Thoracic aorta (tissue), 2 donors: ENCODE results near the gene C6orf136. TPM values are rescaled to one million over a fixed set of nuclear protein-coding genes. Genes with fewer than 3 reads are reported as not detected.

ENCODE experiments used
- ATAC-seq: fragments of 150-250 bp; one replicate; pipeline ENCODE4 v1.8.0; 2017; ENCODE audit warnings: low read depth; ENCODE audit not compliant: insufficient number of reproducible peaks, low FRiP score
- DNase-seq: peaks from one replicate; pipeline ENCODE4 v3.0.0-alpha.2; 2020; ENCODE audit warnings: low spot score
- H3K27ac ChIP-seq, 2 donors: fragments of 200-600 bp; sonication (generic); 1 replicate in 1 of 2; 2 replicates in 1 of 2; pipeline ENCODE4 v1.5.1; 2016; ENCODE audit warnings: mild to moderate bottlenecking in 2 of 2, moderate library complexity in 2 of 2
- H3K27me3 ChIP-seq: fragments of 200-600 bp; sonication (generic); replicated peaks from 2 replicates; pipeline ENCODE4 v1.6.0; 2016; ENCODE audit warnings: mild to moderate bottlenecking; ENCODE audit not compliant: insufficient read depth
- H3K36me3 ChIP-seq: fragments of 200-600 bp; sonication (generic); one replicate; pipeline ENCODE4 v1.5.1; 2016
- H3K4me1 ChIP-seq, 2 donors: fragments of 200-600 bp; sonication (generic); 1 replicate in 1 of 2; 2 replicates in 1 of 2; pipeline versions ENCODE4 v1.5.1 to v1.6.0; 2016; ENCODE audit warnings: low read depth in 2 of 2, mild to moderate bottlenecking in 1 of 2; ENCODE audit not compliant: control insufficient read depth in 1 of 2
- H3K4me3 ChIP-seq: fragments of 200-600 bp; sonication (generic); 2 replicates; pipeline ENCODE4 v1.5.1; 2016; ENCODE audit warnings: mild to moderate bottlenecking
- H3K9me3 ChIP-seq: fragments of 200-600 bp; sonication (generic); 2 replicates; pipeline ENCODE4 v1.5.1; 2016
- total RNA-seq, 2 donors: library from RNA; depleted of rRNA; stranded (reverse); fragments of >200 nt; gene quantifications; one replicate each; pipeline versions ENCODE4 v1.1.0 to v1.2.3, GENCODE V29; 2016
- TF ChIP-seq, protein P1 (sequence below): fragments of 200-600 bp; sonication (generic); IDR thresholded peaks from one replicate; pipeline ENCODE4 v1.5.1; 2019; ENCODE audit warnings: antibody characterized with exemption

Gene C6orf136
- total RNA-seq, 2 donors from 2014 or later = 17.1 to 30.3 TPM

DNA sequence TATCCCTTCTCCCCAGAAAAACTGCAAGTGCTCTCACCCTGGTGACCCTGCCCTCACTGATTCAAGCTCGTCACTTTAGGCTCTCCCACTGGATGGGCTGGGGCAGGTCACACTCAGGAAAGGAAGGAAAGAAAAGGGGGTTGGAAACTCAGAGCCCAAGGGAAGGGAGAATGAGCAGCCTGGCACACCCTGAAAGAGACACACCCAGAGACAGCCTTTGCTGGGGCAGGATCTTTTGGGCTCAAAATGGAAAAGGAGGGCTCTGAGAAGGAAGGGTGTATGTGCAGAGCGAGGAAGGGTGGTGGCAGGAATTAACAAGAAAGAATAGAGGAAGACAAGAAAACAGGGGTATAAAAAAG lies 37.0 kb downstream of the C6orf136 start:
- H3K27me3 ChIP-seq = no peaks in the 10 kb centered on the region
- H3K27ac ChIP-seq = peak overlapping the region; percentile 100
- H3K4me3 ChIP-seq = peak overlapping the region; percentile 99
- DNase-seq = no peak
- no peak for ATAC-seq
- TF ChIP-seq, protein P1, sequence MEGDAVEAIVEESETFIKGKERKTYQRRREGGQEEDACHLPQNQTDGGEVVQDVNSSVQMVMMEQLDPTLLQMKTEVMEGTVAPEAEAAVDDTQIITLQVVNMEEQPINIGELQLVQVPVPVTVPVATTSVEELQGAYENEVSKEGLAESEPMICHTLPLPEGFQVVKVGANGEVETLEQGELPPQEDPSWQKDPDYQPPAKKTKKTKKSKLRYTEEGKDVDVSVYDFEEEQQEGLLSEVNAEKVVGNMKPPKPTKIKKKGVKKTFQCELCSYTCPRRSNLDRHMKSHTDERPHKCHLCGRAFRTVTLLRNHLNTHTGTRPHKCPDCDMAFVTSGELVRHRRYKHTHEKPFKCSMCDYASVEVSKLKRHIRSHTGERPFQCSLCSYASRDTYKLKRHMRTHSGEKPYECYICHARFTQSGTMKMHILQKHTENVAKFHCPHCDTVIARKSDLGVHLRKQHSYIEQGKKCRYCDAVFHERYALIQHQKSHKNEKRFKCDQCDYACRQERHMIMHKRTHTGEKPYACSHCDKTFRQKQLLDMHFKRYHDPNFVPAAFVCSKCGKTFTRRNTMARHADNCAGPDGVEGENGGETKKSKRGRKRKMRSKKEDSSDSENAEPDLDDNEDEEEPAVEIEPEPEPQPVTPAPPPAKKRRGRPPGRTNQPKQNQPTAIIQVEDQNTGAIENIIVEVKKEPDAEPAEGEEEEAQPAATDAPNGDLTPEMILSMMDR = no peak
- H3K36me3 ChIP-seq = peaks cover 12% of the 10 kb centered on the region
- H3K4me1 ChIP-seq = peaks cover 38 to 53% of the 10 kb centered on the region in 2 donors
- H3K9me3 ChIP-seq = no peaks in the 10 kb centered on the region

DNA sequence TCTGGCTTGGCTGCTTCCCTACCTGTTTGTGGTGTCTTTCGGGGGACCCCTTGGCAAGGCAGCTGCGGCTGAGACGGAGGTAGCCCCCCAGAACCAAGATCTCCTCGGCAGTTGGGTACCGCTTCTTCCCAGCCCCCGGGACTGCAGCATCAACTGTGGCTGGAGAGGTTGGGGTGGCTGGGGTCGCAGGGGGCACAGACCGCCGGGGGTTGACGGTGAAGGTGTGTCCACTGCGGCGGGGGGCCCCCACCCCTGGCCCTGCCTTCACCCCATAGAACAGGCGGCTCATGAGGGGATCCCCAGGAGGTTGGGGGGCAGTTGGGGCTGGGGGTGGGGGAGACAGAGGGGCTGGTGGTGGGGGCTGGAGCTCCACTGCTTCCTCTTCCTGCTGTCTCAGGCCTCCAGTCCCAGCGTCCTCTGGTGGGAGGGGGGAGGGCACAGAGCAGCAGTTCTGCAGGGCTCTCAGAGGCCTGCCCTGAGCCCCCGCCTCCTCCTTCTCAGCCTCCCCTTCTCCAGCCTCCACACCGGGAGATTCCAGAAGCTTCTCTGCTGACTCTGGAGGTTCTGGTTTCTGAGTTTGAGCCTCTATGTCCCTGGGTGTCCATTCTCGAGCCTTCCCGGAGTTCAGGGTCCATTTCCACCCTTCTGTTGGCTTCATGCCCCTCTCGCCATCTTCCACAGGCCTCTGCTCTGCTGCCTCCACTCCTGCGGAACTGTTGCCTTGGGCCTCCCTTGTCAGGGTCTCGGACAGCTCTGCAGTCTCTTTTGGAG lies 37.6 kb downstream of the C6orf136 start:
- Histone ChIP-seq H3K4me3 (peak overlapping the region; percentile 99), H3K9me3 (no peaks in the 10 kb centered on the region), H3K4me1 (peaks cover 38 to 53% of the 10 kb centered on the region in 2 donors), H3K27me3 (no peaks in the 10 kb centered on the region), H3K36me3 (peaks cover 11% of the 10 kb centered on the region), H3K27ac (peak overlapping the region; percentile 100)
- ATAC-seq (no peak), DNase-seq (no peak)
- TF ChIP-seq, protein P1 = no peak

DNA sequence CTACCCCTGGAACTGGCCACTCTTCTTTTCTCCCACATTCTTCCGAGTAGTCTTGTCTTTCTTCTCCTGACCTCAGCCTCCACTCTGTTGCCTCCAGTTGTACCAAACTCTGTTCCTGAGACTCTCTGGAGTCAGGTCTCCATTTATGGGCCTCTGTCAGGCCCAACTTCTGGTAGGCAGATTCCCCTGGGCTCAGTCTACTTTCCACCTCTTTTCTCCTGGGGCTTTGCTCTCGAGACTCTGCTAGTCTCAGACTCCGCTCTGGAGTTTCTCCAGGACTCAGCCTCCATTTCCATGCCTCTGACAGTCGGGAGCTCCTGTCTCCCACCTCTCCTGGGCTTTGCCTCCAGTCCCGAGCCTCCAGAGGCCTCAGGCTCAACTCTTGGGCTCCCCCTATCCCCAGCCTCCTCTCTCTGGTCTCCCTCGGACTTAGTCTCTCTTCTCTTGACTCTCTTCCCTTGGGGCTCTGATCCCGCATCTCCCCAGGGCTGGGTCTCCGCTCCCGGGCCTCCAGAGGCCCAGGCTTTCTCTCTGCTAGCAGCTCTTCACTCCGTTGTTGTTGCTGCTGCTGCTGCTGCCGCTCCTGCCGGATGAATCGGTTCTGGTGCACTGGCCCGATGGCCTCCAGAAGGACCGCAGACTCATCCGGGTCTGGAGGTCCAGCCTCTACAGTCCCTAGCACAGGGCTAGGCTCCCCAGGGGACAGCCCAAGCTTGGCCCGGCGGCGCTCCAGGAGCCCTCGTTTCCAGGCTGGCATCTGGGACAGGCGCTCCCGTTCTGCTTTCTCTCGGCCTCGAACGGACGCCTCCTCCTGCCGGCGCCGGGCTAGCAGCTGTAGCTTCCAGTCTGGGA lies 38.5 kb downstream of the C6orf136 start:
- no peaks in the 10 kb centered on the region for H3K9me3 ChIP-seq
- no peaks in the 10 kb centered on the region for H3K27me3 ChIP-seq
- peak overlapping the region; percentile 100 for H3K27ac ChIP-seq
- TF ChIP-seq, protein P1 = no peak
- peaks cover 3% of the 10 kb centered on the region for H3K36me3 ChIP-seq
- DNase-seq (no peak), ATAC-seq (no peak)
- peak overlapping the region; percentile 99 for H3K4me3 ChIP-seq
- peaks cover 36 to 53% of the 10 kb centered on the region in 2 donors for H3K4me1 ChIP-seq

DNA sequence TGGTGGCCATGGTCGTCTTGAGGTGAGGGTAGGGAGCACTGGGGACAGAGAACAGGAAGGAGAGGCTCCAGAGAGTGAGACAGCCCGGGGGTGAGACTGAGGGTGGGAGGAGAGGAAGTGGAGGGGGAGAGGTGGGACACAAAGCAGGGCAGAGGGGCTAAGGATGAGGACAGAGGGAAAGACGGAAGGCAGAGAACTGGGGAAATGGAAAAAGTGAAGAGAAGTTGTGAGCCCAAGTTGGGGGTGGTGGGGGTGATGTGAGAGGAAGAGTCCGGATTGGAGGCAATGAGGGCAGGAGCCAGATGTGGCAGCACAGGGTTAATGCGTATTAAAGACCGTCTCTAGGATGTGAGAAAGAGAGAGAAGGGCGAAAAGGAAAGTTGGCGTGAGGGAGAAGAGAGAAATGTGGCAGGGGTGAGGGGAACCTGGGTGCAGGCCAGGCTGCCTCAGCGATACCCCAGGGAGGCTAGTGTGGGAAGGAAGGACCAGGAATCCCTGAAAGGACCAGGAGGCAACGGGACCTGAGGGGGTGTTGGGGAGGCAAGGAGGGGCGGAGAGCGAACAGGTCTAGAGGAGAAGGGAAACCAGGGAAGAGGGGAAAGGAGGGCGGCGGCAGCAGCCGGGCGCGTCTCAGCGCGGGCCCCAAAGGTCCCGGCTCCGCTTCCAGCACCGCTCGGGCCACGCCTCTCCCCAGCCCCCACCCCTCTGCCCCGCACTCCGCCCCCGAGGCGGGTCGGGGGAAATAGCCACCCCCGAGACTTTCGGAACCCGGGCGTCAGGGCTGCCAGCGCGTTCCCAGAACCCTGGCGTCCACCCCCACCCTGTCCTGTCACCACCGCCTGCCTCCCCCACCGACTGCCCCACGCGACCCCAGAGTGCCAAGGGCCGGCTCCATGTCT lies 39.3 kb downstream of the C6orf136 start, which contains the start of gene PPP1R18:
Gene PPP1R18, minus strand, starts transcription at position 637 of the 899 bp plus-strand sequence. Its CDS starts 627 bp downstream, at position 10.
- ATAC-seq (no peak), DNase-seq (peak; percentile 76)
- H3K27me3 ChIP-seq = no peaks in the 10 kb centered on the region
- peaks cover 27 to 47% of the 10 kb centered on the region in 2 donors for H3K4me1 ChIP-seq
- no peaks in the 10 kb centered on the region for H3K36me3 ChIP-seq
- no peaks in the 10 kb centered on the region for H3K9me3 ChIP-seq
- H3K27ac ChIP-seq = peak within 1 kb of the TSS; percentile 100
- peak within 1 kb of the TSS; percentile 99 for H3K4me3 ChIP-seq
- TF ChIP-seq, protein P1 = no peak
